Stimulated activated naive B cell treated with anti-CD40 and anti-IgM and Interleukin-4, amounts not matched to agents 10 μg/mL and 1 μg/mL and 100 μg/mL, for 72 hours (primary cell): ENCODE results near the gene XPO4.
"Not testable (repeated sequence)": the region's sequence is repeated elsewhere in the genome, so short reads cannot be mapped to it uniquely, and the experiment has no call there.

ENCODE experiments used
- ATAC-seq, 2 donors: fragments of 150-1000 bp; cut with Tn5 transposase; replicated peaks; 2 replicates each; pipeline ENCODE4 v1.10.0; 2021; ENCODE audit warnings: moderate library complexity in 1 of 2
- DNase-seq: peaks from one replicate; pipeline ENCODE4 v3.0.0; 2021
- H3K27ac Mint-ChIP-seq: one replicate; pipeline ENCODE4 v1.8.0; 2022; ENCODE audit warnings: mild to moderate bottlenecking, mixed read lengths
- H3K27me3 Mint-ChIP-seq, 2 donors: one replicate each; pipeline ENCODE4 v1.8.0; 2022; ENCODE audit warnings: mixed read lengths in 2 of 2
- H3K36me3 Mint-ChIP-seq, 2 donors: one replicate each; pipeline ENCODE4 v1.8.0; 2022; ENCODE audit warnings: mixed read lengths in 2 of 2, mild to moderate bottlenecking in 1 of 2
- H3K4me1 Mint-ChIP-seq, 2 donors: one replicate each; pipeline ENCODE4 v1.8.0; 2022; ENCODE audit warnings: mixed read lengths in 2 of 2, mild to moderate bottlenecking in 1 of 2
- H3K4me3 Mint-ChIP-seq, 2 donors: one replicate each; pipeline ENCODE4 v1.8.0; 2022; ENCODE audit warnings: mild to moderate bottlenecking in 2 of 2, mixed read lengths in 2 of 2, moderate library complexity in 1 of 2
- H3K9me3 Mint-ChIP-seq, 2 donors: one replicate each; pipeline ENCODE4 v1.8.0; 2022; ENCODE audit warnings: mixed read lengths in 2 of 2, mild to moderate bottlenecking in 1 of 2

XPO4 gene

GRCh38 chr13:20902438-20903163, at the start of gene XPO4:
TSS of gene XPO4 (minus strand) at chr13:20902746. CDS start at chr13:20902738, 8 bp downstream.
- Mint-ChIP-seq H3K27ac (peak within 1 kb of the TSS; percentile 99), H3K4me3 (peak within 1 kb of the TSS; percentile 89 to 100), H3K9me3 (no peaks in the 10 kb centered on the region), H3K27me3 (peaks cover 0 to 11% of the 10 kb centered on the region in 2 donors), H3K4me1 (peaks cover 8 to 21% of the 10 kb centered on the region in 2 donors), H3K36me3 (peaks cover 3 to 8% of the 10 kb centered on the region in 2 donors)
- ATAC-seq (peak; percentile 93 to 97), DNase-seq (peak; percentile 80)

- H3K36me3 Mint-ChIP-seq, H3K9me3 Mint-ChIP-seq, ATAC-seq, H3K4me3 Mint-ChIP-seq, H3K27ac Mint-ChIP-seq, DNase-seq: not testable (repeated sequence)
- H3K4me1 Mint-ChIP-seq: peaks cover 10 to 20% of the 10 kb centered on the region in 2 donors
- H3K27me3 Mint-ChIP-seq: peaks cover 37 to 41% of the 10 kb centered on the region in 2 donors
Measured at GRCh38 chr13:20948001-20948400, 45.5 kb upstream of the XPO4 start.

- Mint-ChIP-seq H3K4me3 (peak overlapping the region; percentile 60 to 76), H3K9me3 (no peaks in the 10 kb centered on the region), H3K4me1 (peaks cover 10 to 20% of the 10 kb centered on the region in 2 donors), H3K36me3 (peaks cover 0 to 2% of the 10 kb centered on the region in 2 donors), H3K27ac (no peak overlapping the region), H3K27me3 (peaks cover 33 to 41% of the 10 kb centered on the region in 2 donors)
- ATAC-seq: peak; percentile 37 to 50
- no peak for DNase-seq
Measured at GRCh38 chr13:20945952-20946383, 43.4 kb upstream of the XPO4 start.

GRCh38 chr13:20942938-20943559, 40.5 kb upstream of the XPO4 start:
- peaks cover 10 to 20% of the 10 kb centered on the region in 2 donors for H3K4me1 Mint-ChIP-seq
- ATAC-seq (peak; percentile 5 to 12), DNase-seq (no peak)
- H3K4me3 Mint-ChIP-seq: no peak overlapping the region
- no peaks in the 10 kb centered on the region for H3K9me3 Mint-ChIP-seq
- peaks cover 0 to 2% of the 10 kb centered on the region in 2 donors for H3K36me3 Mint-ChIP-seq
- peaks cover 33 to 41% of the 10 kb centered on the region in 2 donors for H3K27me3 Mint-ChIP-seq
- no peak overlapping the region for H3K27ac Mint-ChIP-seq

- not testable (repeated sequence) for H3K4me1 Mint-ChIP-seq, H3K27ac Mint-ChIP-seq, DNase-seq, H3K9me3 Mint-ChIP-seq, H3K36me3 Mint-ChIP-seq, H3K4me3 Mint-ChIP-seq, ATAC-seq
- H3K27me3 Mint-ChIP-seq: peaks cover 16 to 26% of the 10 kb centered on the region in 2 donors
Measured at GRCh38 chr13:20940511-20940910, 38.0 kb upstream of the XPO4 start.

- Mint-ChIP-seq H3K27me3 (peaks cover 16 to 21% of the 10 kb centered on the region in 2 donors), H3K9me3 (no peaks in the 10 kb centered on the region), H3K4me1 (peaks cover 3 to 6% of the 10 kb centered on the region in 2 donors), H3K4me3 (no peak overlapping the region), H3K36me3 (peaks cover 0 to 2% of the 10 kb centered on the region in 2 donors), H3K27ac (no peak overlapping the region)
- no peak for DNase-seq
- ATAC-seq: no peak
Measured at GRCh38 chr13:20940083-20940482, 37.5 kb upstream of the XPO4 start.

GRCh38 chr13:20939662-20940061, 37.1 kb upstream of the XPO4 start:
- peaks cover 0 to 2% of the 10 kb centered on the region in 2 donors for H3K36me3 Mint-ChIP-seq
- no peak overlapping the region for H3K27ac Mint-ChIP-seq
- DNase-seq: no peak
- no peak overlapping the region for H3K4me3 Mint-ChIP-seq
- ATAC-seq: no peak
- H3K27me3 Mint-ChIP-seq: peaks cover 16 to 17% of the 10 kb centered on the region in 2 donors
- H3K9me3 Mint-ChIP-seq: no peaks in the 10 kb centered on the region
- H3K4me1 Mint-ChIP-seq: peaks cover 3 to 6% of the 10 kb centered on the region in 2 donors

GRCh38 chr13:20938302-20938701, 35.8 kb upstream of the XPO4 start:
- Mint-ChIP-seq H3K4me3 (no peak overlapping the region), H3K9me3 (no peaks in the 10 kb centered on the region)
- no peak for ATAC-seq

GRCh38 chr13:20927596-20928257, 25.2 kb upstream of the XPO4 start:
- H3K27ac Mint-ChIP-seq: no peak overlapping the region
- ATAC-seq (no peak), DNase-seq (no peak)
- H3K9me3 Mint-ChIP-seq: peaks cover 0 to 1% of the 10 kb centered on the region in 2 donors
- H3K27me3 Mint-ChIP-seq: no peaks in the 10 kb centered on the region
- H3K4me1 Mint-ChIP-seq: no peaks in the 10 kb centered on the region
- H3K4me3 Mint-ChIP-seq: no peak overlapping the region
- no peaks in the 10 kb centered on the region for H3K36me3 Mint-ChIP-seq

More at GRCh38 chr13:20938302-20938701, 35.8 kb upstream of the XPO4 start:
- no peak for DNase-seq
- Mint-ChIP-seq H3K36me3 (no peaks in the 10 kb centered on the region), H3K27ac (no peak overlapping the region), H3K27me3 (peaks cover 6 to 11% of the 10 kb centered on the region in 2 donors), H3K4me1 (no peaks in the 10 kb centered on the region)

GRCh38 chr13:20925395-20925790, 22.8 kb upstream of the XPO4 start:
- DNase-seq, ATAC-seq, H3K36me3 Mint-ChIP-seq, H3K4me1 Mint-ChIP-seq, H3K27me3 Mint-ChIP-seq, H3K27ac Mint-ChIP-seq, H3K9me3 Mint-ChIP-seq, H3K4me3 Mint-ChIP-seq: not testable (repeated sequence)

GRCh38 chr13:20924758-20925394, 22.3 kb upstream of the XPO4 start:
- Mint-ChIP-seq H3K4me1 (no peaks in the 10 kb centered on the region), H3K4me3 (no peak overlapping the region), H3K9me3 (peaks cover 0 to 1% of the 10 kb centered on the region in 2 donors), H3K27ac (no peak overlapping the region), H3K27me3 (no peaks in the 10 kb centered on the region), H3K36me3 (no peaks in the 10 kb centered on the region)
- ATAC-seq: peak; percentile 60 to 73
- DNase-seq: peak; percentile 17

GRCh38 chr13:20923272-20923671, 20.7 kb upstream of the XPO4 start:
- Mint-ChIP-seq H3K27me3 (no peaks in the 10 kb centered on the region), H3K4me3 (no peak overlapping the region), H3K9me3 (no peaks in the 10 kb centered on the region), H3K4me1 (no peaks in the 10 kb centered on the region), H3K36me3 (no peaks in the 10 kb centered on the region), H3K27ac (no peak overlapping the region)
- DNase-seq (no peak), ATAC-seq (no peak)

- H3K27me3 Mint-ChIP-seq: no peaks in the 10 kb centered on the region
- no peak for ATAC-seq
- H3K4me3 Mint-ChIP-seq: no peak overlapping the region
- H3K36me3 Mint-ChIP-seq: no peaks in the 10 kb centered on the region
- no peaks in the 10 kb centered on the region for H3K9me3 Mint-ChIP-seq
- no peak overlapping the region for H3K27ac Mint-ChIP-seq
- H3K4me1 Mint-ChIP-seq: no peaks in the 10 kb centered on the region
- no peak for DNase-seq
Measured at GRCh38 chr13:20921572-20921971, 19.0 kb upstream of the XPO4 start.

- not testable (repeated sequence) for H3K36me3 Mint-ChIP-seq, ATAC-seq, DNase-seq, H3K27ac Mint-ChIP-seq, H3K27me3 Mint-ChIP-seq, H3K4me3 Mint-ChIP-seq, H3K4me1 Mint-ChIP-seq, H3K9me3 Mint-ChIP-seq
Measured at GRCh38 chr13:20915676-20916075, 13.1 kb upstream of the XPO4 start.
